A549 (cell line): ENCODE measurements around the gene C5orf15. TPM values are rescaled to one million over a fixed set of nuclear protein-coding genes. Genes with fewer than 3 reads are reported as not detected.

Experiments
- ATAC-seq, 2 experiments: fragments of 200-7000 bp in 1 of 2; fragments of >200 bp in 1 of 2; cut with Nextera tagmentation in 1 of 2; cut with Tn5 transposase in 1 of 2; 3 replicates each; pipeline versions ENCODE4 v1.8.0 to v1.9.1; 2018 to 2020; ENCODE audit warnings: mild to moderate bottlenecking in 1 of 2, moderate library complexity in 1 of 2
- CTCF ChIA-PET: fragments of 300-600 bp; sonication (Branson Sonifier 250); formaldehyde crosslinking; extraction: SDS; loops from one replicate; lab custom pipeline; 2021; ENCODE audit warnings: antibody characterized with exemption, inconsistent platforms; lab: Yijun Ruan, JAX
- POLR2A ChIA-PET: fragments of 350-600 bp; formaldehyde crosslinking; extraction: SDS; loops from one replicate; lab custom pipeline; 2021; ENCODE audit warnings: antibody characterized with exemption, inconsistent platforms; lab: Yijun Ruan, JAX
- DNase-seq, 2 experiments: peaks; one replicate each; pipeline versions ENCODE4 v3.0.0 to v3.0.0-alpha.2; 2011 to 2016; ENCODE audit warnings: low read depth in 1 of 2, low spot score in 1 of 2
- FAIRE-seq: peaks from 2 replicates; lab custom pipeline; 2011; peaks lifted over from hg19 to GRCh38; lab: Jason Lieb, UNC
- H3K27ac ChIP-seq, 2 experiments: fragments of >200 bp; sonication (Bioruptor Twin); formaldehyde crosslinking; 3 replicates each; pipeline ENCODE4 v1.5.1; 2016 to 2017
- H3K4me1 ChIP-seq: fragments of >200 bp; sonication (Bioruptor Twin); formaldehyde crosslinking; 3 replicates; pipeline ENCODE4 v1.6.1; 2016
- H3K4me2 ChIP-seq: fragments of >200 bp; sonication (Bioruptor Twin); formaldehyde crosslinking; 3 replicates; pipeline ENCODE4 v1.6.1; 2016
- H3K4me3 ChIP-seq: fragments of >200 bp; sonication (Bioruptor Twin); formaldehyde crosslinking; 3 replicates; pipeline ENCODE4 v1.5.1; 2016
- H3K9me3 ChIP-seq: fragments of >200 bp; sonication (Bioruptor Twin); formaldehyde crosslinking; 3 replicates; pipeline ENCODE4 v1.6.1; 2016
- BCL3 ChIP-seq: fragments of >200 bp; sonication (Bioruptor Twin); formaldehyde crosslinking; IDR thresholded peaks from 3 replicates; pipeline ENCODE4 v1.6.1; 2016
- BHLHE40 ChIP-seq: IDR thresholded peaks from 2 replicates; pipeline ENCODE4 v1.6.1; 2012; ENCODE audit warnings: low read depth, low read length, inconsistent platforms
- CBX2 ChIP-seq: fragments of 200-600 bp; sonication (generic); IDR thresholded peaks from 2 replicates; pipeline ENCODE4 v1.6.1; 2016; ENCODE audit warnings: low read depth, mild to moderate bottlenecking, borderline replicate concordance
- E2F6 ChIP-seq: IDR thresholded peaks from 2 replicates; pipeline ENCODE4 v1.6.1; 2012; ENCODE audit warnings: low read depth, borderline replicate concordance
- EHF ChIP-seq: fragments of 250-450 bp; sonication (Bioruptor Pico); IDR thresholded peaks from 2 replicates; pipeline ENCODE4 v1.5.0; 2020; ENCODE audit warnings: mild to moderate bottlenecking
- EP300 ChIP-seq, 2 experiments: fragments of >200 bp; sonication (Bioruptor Twin); formaldehyde crosslinking; IDR thresholded peaks; 2 replicates in 1 of 2; 3 replicates in 1 of 2; pipeline ENCODE4 v1.6.1; 2016 to 2017
- ESRRA ChIP-seq: fragments of 150-350 bp; IDR thresholded peaks from 2 replicates; pipeline ENCODE4 v1.6.1; 2014; ENCODE audit warnings: mild to moderate bottlenecking, low read length, borderline replicate concordance
- FOSB ChIP-seq: fragments of 250-450 bp; sonication (Bioruptor Pico); IDR thresholded peaks from 2 replicates; pipeline ENCODE4 v1.5.0; 2020; ENCODE audit warnings: mild to moderate bottlenecking, moderate library complexity
- HMGXB4 ChIP-seq: fragments of 250-450 bp; sonication (Bioruptor Pico); IDR thresholded peaks from 2 replicates; pipeline ENCODE4 v1.5.0; 2021; ENCODE audit warnings: mild to moderate bottlenecking, moderate library complexity, borderline replicate concordance
- JUNB ChIP-seq: fragments of >200 bp; sonication (Bioruptor Twin); formaldehyde crosslinking; IDR thresholded peaks from 2 replicates; pipeline ENCODE4 v1.6.1; 2016
- KDM1A ChIP-seq: fragments of 200-600 bp; sonication (generic); IDR thresholded peaks from 2 replicates; pipeline ENCODE4 v1.6.1; 2016; ENCODE audit warnings: low read depth, mild to moderate bottlenecking
- KDM5A ChIP-seq: fragments of 200-600 bp; sonication (generic); IDR thresholded peaks from 2 replicates; pipeline ENCODE4 v1.6.1; 2016; ENCODE audit warnings: antibody characterized with exemption, mild to moderate bottlenecking
- MAFK ChIP-seq: fragments of 450-650 bp; IDR thresholded peaks from 2 replicates; pipeline ENCODE4 v1.6.1; 2014; ENCODE audit not compliant: partially characterized antibody
- MAZ ChIP-seq: fragments of 150-350 bp; IDR thresholded peaks from 2 replicates; pipeline ENCODE4 v1.6.1; 2014; ENCODE audit warnings: antibody characterized with exemption, low read depth, low read length, borderline replicate concordance
- MYC ChIP-seq: IDR thresholded peaks from 2 replicates; pipeline ENCODE4 v1.6.1; 2012; ENCODE audit warnings: mild to moderate bottlenecking, inconsistent platforms, low read length, improper control_type of control experiment, borderline replicate concordance
- NR3C1 ChIP-seq: fragments of >200 bp; sonication (Bioruptor Twin); formaldehyde crosslinking; IDR thresholded peaks from 3 replicates; pipeline ENCODE4 v1.6.1; 2017
- POLR2AphosphoS2 ChIP-seq: conservative IDR thresholded peaks from 2 replicates; pipeline ENCODE4 v1.6.1; 2012; ENCODE audit warnings: low read length, improper control_type of control experiment, inconsistent platforms
- RARB ChIP-seq: fragments of 250-450 bp; sonication (Bioruptor Pico); IDR thresholded peaks from 2 replicates; pipeline ENCODE4 v1.8.0; 2021; ENCODE audit warnings: mild to moderate bottlenecking, moderate library complexity
- RNF2 ChIP-seq: fragments of 200-600 bp; sonication (generic); IDR thresholded peaks from 2 replicates; pipeline ENCODE4 v1.6.1; 2016; ENCODE audit warnings: low read depth, mild to moderate bottlenecking, antibody characterized with exemption, moderate library complexity, borderline replicate concordance
- SMC3 ChIP-seq: fragments of >200 bp; sonication (Bioruptor Twin); formaldehyde crosslinking; IDR thresholded peaks from 3 replicates; pipeline ENCODE4 v1.6.1; 2018; ENCODE audit warnings: inconsistent platforms
- SREBF2 ChIP-seq: fragments of 450-650 bp; IDR thresholded peaks from 2 replicates; pipeline ENCODE4 v1.6.1; 2014; ENCODE audit warnings: mild to moderate bottlenecking, moderate library complexity
- TP53 ChIP-seq: fragments of 250-450 bp; sonication (Bioruptor Pico); IDR thresholded peaks from 2 replicates; pipeline ENCODE4 v1.5.0; 2021; ENCODE audit warnings: mild to moderate bottlenecking, moderate library complexity
- ZC3H11A ChIP-seq: fragments of 450-650 bp; IDR thresholded peaks from 2 replicates; pipeline ENCODE4 v1.6.1; 2014; ENCODE audit warnings: antibody characterized with exemption, mild to moderate bottlenecking
- ZSCAN20 ChIP-seq: fragments of 250-450 bp; sonication (Bioruptor Pico); IDR thresholded peaks from 2 replicates; pipeline ENCODE4 v1.8.0; 2022; ENCODE audit warnings: mild to moderate bottlenecking, moderate library complexity
- WGBS: methylation state at CpG from one replicate; pipeline ENCODE4 v1.1.6; 2017; ENCODE audit errors: missing lambda C conversion rate; 5-methylcytosine and 5-hydroxymethylcytosine counted together
- polyA plus RNA-seq, 4 experiments: library from polyadenylated mRNA; depleted of rRNA in 3 of 4; stranded (reverse); fragments of >200 nt; fragmentation: RNase III in 1 of 4; extraction: RNeasy Plus Mini Kit Qiagen cat#74134 plus additional on column Dnase treatment in 1 of 4; gene quantifications; 2 replicates in 3 of 4; 3 replicates in 1 of 4; pipeline ENCODE4 v1.2.3, GENCODE V29; 2011 to 2017
- TF ChIP-seq, protein P1 (sequence below): fragments of 450-650 bp; IDR thresholded peaks from 2 replicates; pipeline ENCODE4 v1.6.1; 2014; ENCODE audit warnings: antibody characterized with exemption

Gene C5orf15
- polyA plus RNA-seq, 2 of the 4 experiments (the other 2 are of a cell fraction), result 92.9 to 126 TPM

DNA sequence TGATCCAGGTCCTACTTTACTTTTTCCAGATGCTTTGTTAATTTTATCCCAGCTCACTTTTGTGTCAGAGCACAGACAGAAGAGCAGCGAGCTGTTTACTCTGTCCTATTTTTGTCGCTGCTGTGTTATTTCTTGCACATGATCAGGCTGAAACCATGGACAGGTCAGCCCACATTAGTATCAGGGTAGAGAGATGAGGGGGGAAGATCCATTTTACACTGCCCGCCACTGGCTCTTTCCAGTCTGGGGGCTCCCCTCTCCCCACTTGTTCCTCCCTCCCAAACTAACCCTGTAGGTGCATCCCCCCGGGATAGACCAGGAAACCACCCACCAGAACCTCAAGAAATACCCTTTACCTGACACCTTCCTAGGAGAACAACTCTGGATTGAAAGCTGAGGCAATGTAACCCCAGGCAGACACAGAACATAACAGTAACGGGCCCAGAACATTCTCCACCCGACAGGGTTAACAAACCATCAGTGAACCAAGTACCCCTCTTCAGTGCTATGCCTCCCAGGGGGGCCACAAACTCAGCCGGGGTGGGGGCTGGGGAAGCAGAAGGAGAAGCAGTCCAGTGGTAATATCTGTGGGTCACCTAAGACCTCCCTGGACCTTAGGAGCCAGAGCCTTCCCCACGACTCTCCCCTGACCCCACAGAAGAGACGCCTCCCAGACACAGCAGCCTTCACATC is 26.0 kb upstream of the C5orf15 start:
- no peak overlapping the region for H3K4me3 ChIP-seq
- FAIRE-seq (no peak), DNase-seq (no peak), ATAC-seq (no peak)
- H3K27ac ChIP-seq, result peak overlapping the region; percentile 2 to 25; a peak in 3 of 6 replicates
- ChIA-PET POLR2A (interaction anchor here (1.1 kb wide), 1 partner anchor 11 kb away, joined by 4 read pairs; the partner anchor contains the start of gene VDAC1), CTCF (interaction anchor here (1.2 to 9.8 kb wide), 6 partner anchors 9 to 45 kb away, joined by 3 to 91 read pairs (median 16); no protein-coding TSS in a partner anchor)
- peak overlapping the region; percentile 39 for H3K4me2 ChIP-seq
- 77% methylated on average over 9 of the region's 9 CpGs for WGBS
- peaks cover 62% of the 10 kb centered on the region for H3K4me1 ChIP-seq
- no peaks in the 10 kb centered on the region for H3K9me3 ChIP-seq
- no peak for TF ChIP-seq NR3C1
- TF ChIP-seq SMC3, result no peak
- TF ChIP-seq RNF2, result no peak
- no peak for TF ChIP-seq CBX2
- TF ChIP-seq JUNB, result no peak
- TF ChIP-seq EHF, result no peak
- no peak for TF ChIP-seq KDM1A
- no peak for TF ChIP-seq ZC3H11A
- TF ChIP-seq FOSB (CRISPR knock-in tag), result no peak

DNA sequence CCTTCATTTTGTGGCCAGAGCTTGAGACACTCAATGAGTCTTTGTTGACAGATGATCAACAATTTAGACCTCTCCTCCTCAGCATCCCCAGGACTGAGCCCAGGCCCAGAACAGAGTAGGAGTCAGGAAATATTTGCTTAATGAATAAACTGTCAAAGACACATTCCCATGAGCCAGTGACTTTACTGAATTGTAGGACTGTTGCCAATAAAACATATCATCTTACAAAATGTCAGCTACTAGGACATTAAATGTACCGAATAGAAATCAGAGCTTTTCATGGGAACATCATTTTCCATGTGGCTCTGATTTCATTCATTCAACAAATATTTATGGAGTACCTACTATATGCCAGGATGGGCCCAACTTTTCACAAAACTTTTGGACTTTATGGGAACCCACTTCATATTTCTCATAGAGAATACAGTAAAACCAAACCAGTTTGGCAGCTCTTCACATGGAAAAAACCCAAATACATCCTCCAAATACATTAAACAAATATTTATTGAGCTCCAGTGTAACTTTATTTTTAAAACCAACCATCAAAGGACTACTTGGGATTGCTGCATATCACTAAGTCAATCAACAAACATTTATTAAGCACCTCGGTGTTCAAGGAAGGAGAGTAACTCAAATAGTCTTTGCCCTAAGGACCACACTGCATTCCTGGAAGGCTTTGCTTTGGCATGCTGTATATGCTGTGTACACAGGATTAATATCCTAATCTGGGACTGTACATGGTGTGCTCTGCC is 24.9 kb upstream of the C5orf15 start:
- no peaks in the 10 kb centered on the region for H3K9me3 ChIP-seq
- ATAC-seq (no peak), DNase-seq (no peak), FAIRE-seq (no peak)
- H3K4me1 ChIP-seq, result peaks cover 51% of the 10 kb centered on the region
- H3K4me3 ChIP-seq, result no peak overlapping the region
- ChIA-PET POLR2A (interaction anchor here (1.2 kb wide), 1 partner anchor 12 kb away, joined by 3 read pairs; the partner anchor contains the start of gene VDAC1), CTCF (interaction anchor here (0.9 to 9.8 kb wide), 5 partner anchors 8 to 46 kb away, joined by 3 to 91 read pairs (median 3); no protein-coding TSS in a partner anchor)
- H3K27ac ChIP-seq, result no peak overlapping the region; a peak in 1 of 6 replicates
- TF ChIP-seq ESRRA (no peak), KDM1A (no peak), BHLHE40 (no peak), MYC (no peak), FOSB (CRISPR knock-in tag) (no peak)
- peak overlapping the region; percentile 39 for H3K4me2 ChIP-seq
- WGBS, result 28% methylated on average over 2 of the region's 2 CpGs

DNA sequence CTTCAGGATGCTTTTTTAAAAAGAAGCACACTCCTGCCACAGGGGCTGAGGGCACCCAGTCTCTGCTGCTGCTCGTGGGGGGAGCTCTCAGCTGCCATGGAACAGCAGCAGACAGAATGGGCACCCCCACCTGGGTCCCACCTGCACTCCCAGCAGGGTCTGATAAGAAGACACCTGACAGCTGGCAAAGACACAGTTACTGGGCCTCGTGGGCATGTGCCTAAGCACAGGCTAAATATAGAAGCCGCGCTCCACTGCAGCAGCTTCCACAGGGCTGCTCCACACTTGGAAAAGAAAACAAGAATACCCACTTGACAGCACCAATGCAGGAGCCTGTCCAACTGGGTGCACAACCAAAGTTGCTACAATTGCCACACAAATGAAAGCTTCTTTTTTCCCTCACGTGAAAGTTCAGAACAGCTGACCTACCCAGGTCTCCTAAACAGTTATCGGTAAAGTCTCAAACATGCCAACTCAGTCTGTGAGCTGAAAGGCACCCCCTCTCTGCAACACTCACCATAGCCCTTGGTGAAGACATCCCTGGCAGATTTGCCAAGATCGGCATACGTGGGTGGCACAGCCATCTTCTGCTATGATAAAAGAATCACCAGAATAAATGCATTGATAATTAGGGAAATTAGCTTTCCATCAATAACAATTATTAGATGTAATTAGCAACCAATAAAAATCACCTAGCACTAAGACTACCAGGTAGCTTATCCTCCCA is 24.2 kb upstream of the C5orf15 start:
- Histone ChIP-seq H3K4me3 (no peak overlapping the region), H3K9me3 (no peaks in the 10 kb centered on the region), H3K27ac (no peak overlapping the region), H3K4me1 (peaks cover 50% of the 10 kb centered on the region), H3K4me2 (peak overlapping the region; percentile 39)
- DNase-seq, result no peak
- WGBS, result 83% methylated on average over 8 of the region's 8 CpGs
- no peak for ATAC-seq
- CTCF ChIA-PET, result interaction anchor here (0.5 to 9.8 kb wide), 7 partner anchors 8 to 778 kb away, joined by 3 to 91 read pairs (median 4); no protein-coding TSS in a partner anchor
- TF ChIP-seq HMGXB4 (CRISPR knock-in tag) (no peak), SREBF2 (no peak), JUNB (no peak), MAZ (no peak), POLR2AphosphoS2 (no peak), TP53 (CRISPR knock-in tag) (no peak), MAFK (no peak), KDM5A (no peak), BCL3 (no peak), RARB (CRISPR knock-in tag) (no peak), ZSCAN20 (no peak), E2F6 (no peak), EP300 (IDR thresholded peaks at IDR 0.05) (no peak), CBX2 (no peak), NR3C1 (no peak), ESRRA (no peak), KDM1A (no peak)
- TF ChIP-seq, protein P1, sequence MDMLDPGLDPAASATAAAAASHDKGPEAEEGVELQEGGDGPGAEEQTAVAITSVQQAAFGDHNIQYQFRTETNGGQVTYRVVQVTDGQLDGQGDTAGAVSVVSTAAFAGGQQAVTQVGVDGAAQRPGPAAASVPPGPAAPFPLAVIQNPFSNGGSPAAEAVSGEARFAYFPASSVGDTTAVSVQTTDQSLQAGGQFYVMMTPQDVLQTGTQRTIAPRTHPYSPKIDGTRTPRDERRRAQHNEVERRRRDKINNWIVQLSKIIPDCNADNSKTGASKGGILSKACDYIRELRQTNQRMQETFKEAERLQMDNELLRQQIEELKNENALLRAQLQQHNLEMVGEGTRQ, result no peak
- no peak for FAIRE-seq
- POLR2A ChIA-PET, result interaction anchor here (1.2 kb wide), 1 partner anchor 13 kb away, joined by 3 read pairs; the partner anchor contains the start of gene VDAC1
